ENCODE results near the gene GP1BB.

Gene GP1BB

DNA sequence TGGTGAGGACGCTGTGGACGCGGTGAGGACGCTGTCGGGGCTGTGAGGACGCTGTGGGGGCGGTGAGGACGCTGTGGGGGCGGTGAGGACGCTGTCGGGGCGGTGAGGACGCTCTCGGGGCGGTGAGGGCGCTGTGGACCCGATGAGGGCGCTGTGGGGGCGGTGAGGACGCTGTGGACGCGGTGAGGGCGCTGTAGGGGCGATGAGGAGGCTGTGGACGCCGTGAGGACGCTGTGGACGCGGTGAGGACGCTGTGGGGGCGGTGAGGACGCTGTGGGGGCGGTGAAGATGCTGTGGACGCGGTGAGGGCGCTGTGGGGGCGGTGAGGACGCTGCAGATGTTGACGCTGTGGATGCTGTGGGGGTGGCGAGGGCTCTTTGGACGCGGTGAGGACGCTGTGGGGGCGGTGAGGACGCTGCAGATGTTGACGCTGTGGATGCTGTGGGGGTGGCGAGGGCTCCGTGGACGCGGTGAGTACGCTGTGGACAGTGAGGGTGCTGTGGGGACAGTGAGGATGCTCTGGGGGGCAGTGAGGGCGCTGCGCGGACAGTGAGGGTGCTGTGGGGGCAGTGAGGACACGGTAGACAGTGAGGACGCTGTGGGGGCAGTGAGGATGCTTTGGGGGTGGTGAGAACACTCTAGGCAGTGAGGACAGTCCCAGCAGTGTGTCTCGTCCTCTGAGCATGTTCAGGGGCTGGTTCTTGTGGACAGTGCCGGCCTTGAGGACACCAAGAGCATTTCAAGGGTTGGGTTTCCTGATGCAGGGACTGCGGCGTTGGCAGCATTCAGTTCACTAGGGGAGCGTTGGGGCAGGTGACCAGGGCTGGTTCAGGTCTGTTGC, 4.2 kb downstream of the GP1BB start:
- no peak for DNase-seq

DNA sequence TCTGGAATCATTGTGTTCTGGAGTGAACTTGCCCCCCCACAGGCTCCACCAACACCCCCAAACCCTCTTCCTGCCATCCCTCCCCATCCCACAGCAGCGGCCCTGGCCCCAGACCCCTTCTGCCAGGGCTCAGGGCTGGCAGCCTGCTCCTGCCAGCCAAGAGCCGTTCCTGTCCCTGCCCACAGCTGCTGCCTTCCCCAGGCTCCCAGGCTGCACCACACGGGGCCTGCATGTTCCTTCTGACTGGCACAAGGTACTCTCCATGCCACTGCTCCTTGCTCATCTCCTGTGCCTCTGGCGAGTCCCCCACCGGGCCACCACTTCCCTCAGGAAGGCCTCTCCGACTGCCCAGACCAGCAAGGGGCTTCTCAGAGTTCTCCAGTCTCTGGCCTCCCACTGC, 4.9 kb downstream of the GP1BB start:
- DNase-seq = no peak

GRCh38 chr22:19728836-19729235, 5.5 kb downstream of the GP1BB start:
- no peak for DNase-seq

DNA sequence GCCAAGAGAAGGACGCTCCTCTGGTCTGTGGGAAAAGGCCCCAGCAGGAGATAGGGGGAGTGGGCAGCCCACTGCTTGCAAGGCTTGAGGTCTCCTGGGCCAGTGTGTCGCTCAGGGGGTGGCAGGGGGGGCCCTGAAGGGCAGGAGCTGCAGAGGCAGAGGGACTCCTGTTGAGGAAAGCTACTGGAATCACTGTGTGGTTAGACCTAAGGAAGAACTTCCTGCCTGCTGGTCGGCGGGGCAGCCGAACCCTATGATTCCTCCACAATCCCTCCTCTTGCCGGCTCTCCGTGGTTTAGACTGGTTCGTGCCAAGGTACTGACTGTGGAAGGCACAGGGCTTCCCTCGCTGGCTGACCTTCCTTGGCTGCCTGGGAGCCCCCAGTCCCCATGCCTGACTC, 6.2 kb downstream of the GP1BB start:
- no peak for DNase-seq

DNA sequence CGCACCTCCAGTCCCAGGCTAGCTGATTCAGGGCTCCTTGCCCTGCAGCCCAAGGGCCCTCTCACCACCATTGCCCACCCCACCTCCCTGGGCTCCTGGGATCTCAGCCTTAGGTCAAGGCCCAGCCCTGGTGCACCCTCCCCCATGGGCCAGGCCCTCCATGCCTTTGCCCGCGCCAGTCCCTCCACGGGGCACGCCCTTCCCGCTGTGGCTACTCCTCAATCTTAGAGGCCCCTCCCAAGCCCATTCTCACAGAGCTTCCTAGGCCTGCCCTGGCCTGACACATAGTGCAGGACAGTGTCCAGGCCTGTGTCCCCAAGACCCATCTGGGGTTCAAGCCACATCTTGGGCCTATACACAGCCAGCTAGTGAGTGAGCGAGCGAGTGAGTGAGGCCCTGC, 6.9 kb downstream of the GP1BB start:
- no peak for DNase-seq

GRCh38 chr22:19730655-19731360, 7.5 kb downstream of the GP1BB start:
- DNase-seq = no peak

DNA sequence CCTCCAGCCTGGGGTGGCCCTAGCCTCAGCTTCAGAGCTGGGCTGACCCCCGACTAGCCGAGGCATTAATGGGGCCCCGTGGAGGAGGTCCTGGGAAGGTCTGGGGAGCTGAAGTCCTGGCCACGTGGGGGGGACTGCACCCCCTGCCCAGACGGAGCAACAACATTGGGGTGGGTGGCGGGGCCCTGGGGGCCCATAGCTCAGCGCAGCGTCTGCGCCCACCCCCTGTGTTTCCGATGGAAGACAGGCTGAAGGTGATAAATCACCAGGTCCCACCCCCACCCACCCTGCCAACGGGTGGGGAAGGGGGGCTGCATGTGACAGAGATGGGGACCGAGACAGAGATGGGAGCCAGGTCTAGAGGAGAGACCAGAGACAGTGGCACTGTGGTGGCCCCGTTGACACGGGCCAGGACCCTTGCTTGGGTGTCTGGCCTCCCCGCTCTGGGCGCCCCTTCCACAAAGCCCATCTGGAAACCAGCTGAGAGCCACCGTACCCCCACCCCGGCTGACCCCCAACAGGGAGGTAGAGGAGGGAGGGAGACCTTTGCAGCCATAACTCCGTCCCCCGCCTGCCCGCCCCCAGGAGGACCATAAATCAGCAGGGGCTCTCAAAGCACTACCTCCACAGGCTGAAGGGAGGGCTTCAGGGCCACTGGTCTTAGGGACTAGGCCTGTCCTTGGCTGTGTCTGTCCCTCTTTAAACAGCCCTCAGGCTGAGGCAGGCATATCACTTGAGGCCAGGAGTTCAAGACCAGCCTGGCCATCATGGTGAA, 8.2 kb downstream of the GP1BB start:
- DNase-seq = no peak

DNA sequence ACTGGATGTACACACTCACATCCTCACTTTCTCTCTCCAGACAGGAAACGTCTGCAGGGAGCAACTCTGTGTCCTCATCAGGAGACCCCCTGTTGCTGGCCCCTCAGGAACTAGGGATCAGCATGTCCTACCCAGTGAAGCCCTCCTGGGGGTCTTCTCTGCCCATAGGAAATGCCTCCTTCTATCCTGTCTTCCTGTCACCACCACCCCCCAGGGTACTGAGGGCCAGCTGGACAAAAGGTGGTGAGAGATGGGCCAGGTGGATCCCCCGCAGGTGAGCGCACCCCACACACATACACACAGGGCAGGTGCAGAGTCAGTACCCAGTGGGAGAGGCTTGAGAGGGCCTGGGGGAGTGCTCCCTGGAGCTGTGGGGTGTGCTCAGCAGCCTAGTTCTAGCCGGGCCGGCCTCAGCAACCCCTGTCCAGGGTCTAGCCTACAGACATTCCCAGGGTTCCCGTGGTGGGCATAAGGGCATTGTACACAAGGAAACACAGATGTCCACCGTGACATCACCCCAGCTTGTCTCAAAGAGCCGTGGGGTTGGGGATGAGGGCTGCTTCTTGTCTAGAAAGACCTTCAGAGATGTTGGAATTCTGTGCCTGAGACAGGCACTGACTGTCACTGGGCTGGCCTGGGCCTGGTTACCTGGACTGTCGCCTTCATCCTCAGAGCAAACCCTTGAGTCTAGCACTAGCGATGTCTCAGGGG, 9.2 kb downstream of the GP1BB start:
- DNase-seq = no peak

GRCh38 chr22:19733755-19734154, 10.4 kb downstream of the GP1BB start:
- DNase-seq = no peak

GRCh38 chr22:19734163-19734562, 10.8 kb downstream of the GP1BB start:
- DNase-seq = no peak

DNA sequence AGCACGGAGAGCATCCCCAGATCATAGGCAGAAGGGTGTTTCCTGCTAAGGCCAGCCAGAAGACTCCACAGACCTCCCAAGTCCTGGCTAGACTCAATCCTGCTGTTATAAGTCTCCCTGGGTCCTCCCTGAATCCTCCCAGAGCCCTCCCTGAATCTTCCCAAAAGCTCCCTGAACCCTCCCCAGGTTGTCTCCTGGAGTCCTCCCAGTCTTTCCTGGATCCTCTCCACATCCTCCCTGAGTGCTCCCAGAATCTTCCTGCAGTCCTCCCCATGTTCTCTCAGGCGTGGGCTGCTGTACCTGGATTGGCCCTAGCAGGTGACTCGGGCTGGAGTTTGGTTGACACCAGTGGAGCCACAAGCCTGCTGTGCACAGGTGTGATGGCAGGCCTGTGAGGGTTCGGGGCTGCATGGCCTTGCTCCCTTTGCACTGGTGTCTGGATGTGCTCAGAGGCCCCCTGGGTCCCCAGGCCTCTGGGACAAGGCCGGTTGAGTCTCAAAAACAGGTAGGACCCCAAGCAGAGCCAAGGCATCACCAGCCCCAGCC, 11.6 kb downstream of the GP1BB start:
- no peak for DNase-seq

GRCh38 chr22:19735665-19736510, 12.5 kb downstream of the GP1BB start:
- DNase-seq = no peak

GRCh38 chr22:19737846-19738663, 14.7 kb downstream of the GP1BB start:
- no peak for DNase-seq

DNA sequence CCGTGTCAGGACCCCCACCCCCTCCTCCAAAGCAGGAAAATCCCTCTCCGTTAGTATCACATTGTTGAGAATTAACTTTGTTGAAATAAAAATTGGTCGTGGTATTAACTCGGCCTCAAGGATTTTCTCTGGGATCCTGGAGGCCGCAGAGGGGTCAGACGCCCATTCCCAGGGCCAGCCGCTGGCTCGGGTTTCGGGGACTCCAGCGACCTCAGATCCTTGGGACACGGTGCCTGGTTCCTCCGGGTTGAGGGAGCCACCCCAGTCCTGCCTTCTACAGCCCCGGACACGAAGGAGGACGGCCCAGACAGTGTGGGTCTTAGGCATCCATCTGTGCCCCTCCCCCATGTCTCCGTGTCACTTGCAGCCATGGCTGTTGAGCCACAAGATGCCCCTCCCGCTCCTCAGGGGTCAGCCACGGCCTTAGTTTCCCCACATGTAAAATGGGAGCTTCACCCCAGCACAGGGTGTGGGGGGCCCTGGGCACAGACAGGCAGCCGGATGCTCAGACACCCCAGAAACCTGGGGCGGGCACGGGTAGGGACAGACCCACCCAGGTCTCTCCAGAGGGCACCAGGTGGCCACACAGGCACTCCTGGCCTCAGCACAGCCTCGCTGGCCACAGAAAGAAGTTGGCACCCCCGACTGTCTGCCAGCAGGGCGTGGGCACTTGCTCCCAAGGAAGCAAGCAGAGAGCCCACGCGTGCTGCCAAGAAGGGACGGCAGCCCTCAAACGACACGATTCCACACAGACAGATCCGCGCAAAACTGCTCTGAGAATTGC, 15.5 kb downstream of the GP1BB start:
- no peak for DNase-seq

- DNase-seq = no peak
Measured at GRCh38 chr22:19739448-19739895, 16.1 kb downstream of the GP1BB start.

DNA sequence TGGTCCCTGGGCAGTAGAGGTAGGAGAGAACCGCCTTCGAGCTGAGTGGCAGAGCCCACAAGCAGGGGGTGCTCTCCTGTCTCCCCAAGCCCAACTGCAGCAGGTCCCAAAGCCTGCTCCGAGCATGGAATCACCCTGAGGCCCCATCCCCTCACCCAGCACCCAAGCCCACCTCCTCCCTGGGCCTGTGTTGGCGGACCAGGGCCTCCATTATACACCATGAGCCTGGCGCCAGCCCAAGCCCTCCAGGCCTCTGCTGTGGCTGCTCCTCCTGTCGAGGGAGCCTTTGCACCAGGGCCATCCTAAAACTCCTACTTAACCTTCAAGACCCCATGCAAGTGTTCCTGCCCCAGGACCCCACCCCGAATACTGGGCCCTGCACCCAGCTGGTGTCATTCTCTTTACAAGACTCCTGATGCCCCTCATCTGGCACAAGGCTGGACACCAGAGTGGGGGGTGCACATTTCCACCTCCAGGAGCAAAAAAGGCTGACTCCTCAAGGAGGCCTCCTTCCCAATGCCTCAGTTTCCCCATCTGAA, 16.6 kb downstream of the GP1BB start:
- DNase-seq = no peak

DNA sequence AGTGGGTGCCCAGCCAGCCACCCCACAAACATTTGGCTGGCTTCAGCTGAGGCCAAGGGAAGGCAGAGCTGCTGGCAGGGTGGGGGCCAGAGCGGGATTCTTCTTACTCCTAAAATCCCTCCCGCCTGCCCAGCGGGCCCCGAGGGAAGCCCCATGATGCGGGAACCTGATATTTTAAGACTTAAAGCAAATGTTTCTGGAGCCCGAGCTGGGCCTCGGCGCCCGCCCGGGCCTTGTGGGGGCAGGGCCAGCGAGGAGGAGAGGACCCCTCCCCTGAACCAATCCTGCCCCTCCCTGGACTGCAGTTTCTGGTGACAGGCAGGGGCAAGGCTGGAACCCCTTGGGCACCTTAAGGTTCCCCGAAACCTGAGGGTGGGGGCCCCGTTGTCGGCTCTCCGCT, 17.2 kb downstream of the GP1BB start:
- DNase-seq = no peak

- DNase-seq = no peak
Measured at GRCh38 chr22:19741053-19741452, 17.7 kb downstream of the GP1BB start.

Data from NCI-H187 treated with DMSO at 0.1 percent for 48 hours (cell line).